HepG2 (cell line): ENCODE results near the gene TXLNA. TPM values are rescaled to one million over a fixed set of nuclear protein-coding genes. Genes with fewer than 3 reads are reported as not detected.

ENCODE experiments used
- DMAP1 ChIP-seq: IDR thresholded peaks from 2 replicates; pipeline ENCODE4 v1.6.1; 2016
- FOXK2 ChIP-seq: fragments of 450-650 bp; IDR thresholded peaks from 2 replicates; pipeline ENCODE4 v1.6.1; 2016
- KDM5B ChIP-seq: sonication (generic); formaldehyde crosslinking; IDR thresholded peaks from 2 replicates; pipeline ENCODE4 v1.4.0; 2020; ENCODE audit warnings: missing genetic modification reagents, mild to moderate bottlenecking, borderline replicate concordance
- KMT2B ChIP-seq: IDR thresholded peaks from 2 replicates; pipeline ENCODE4 v1.6.1; 2016; ENCODE audit warnings: missing genetic modification reagents, missing compliant biosample characterization
- NFYC ChIP-seq: IDR thresholded peaks from 2 replicates; pipeline ENCODE4 v1.6.1; 2016; ENCODE audit warnings: missing genetic modification reagents, missing compliant biosample characterization
- NKX3-1 ChIP-seq: sonication (generic); formaldehyde crosslinking; IDR thresholded peaks from 2 replicates; pipeline ENCODE4 v1.5.0; 2020; ENCODE audit warnings: missing genetic modification reagents
- NR2F2 ChIP-seq: IDR thresholded peaks from 2 replicates; pipeline ENCODE4 v1.6.1; 2012; ENCODE audit warnings: low read depth, inconsistent platforms, borderline replicate concordance
- PHF20 ChIP-seq: sonication (generic); formaldehyde crosslinking; IDR thresholded peaks from 2 replicates; pipeline ENCODE4 v1.5.0; 2020; ENCODE audit warnings: mild to moderate bottlenecking, missing genetic modification reagents
- SALL1 ChIP-seq: sonication (generic); formaldehyde crosslinking; IDR thresholded peaks from 2 replicates; pipeline ENCODE4 v1.8.0; 2022; ENCODE audit warnings: mild to moderate bottlenecking, missing genetic modification reagents
- SALL2 ChIP-seq: sonication (generic); formaldehyde crosslinking; IDR thresholded peaks from 2 replicates; pipeline ENCODE4 v1.8.1; 2023; ENCODE audit warnings: mild to moderate bottlenecking, missing genetic modification reagents, inconsistent platforms
- YEATS2 ChIP-seq: sonication (generic); formaldehyde crosslinking; IDR thresholded peaks from 2 replicates; pipeline ENCODE4 v1.4.0; 2020; ENCODE audit warnings: missing genetic modification reagents, borderline replicate concordance
- YEATS4 ChIP-seq: sonication (generic); formaldehyde crosslinking; IDR thresholded peaks from 2 replicates; pipeline ENCODE4 v1.4.0; 2020; ENCODE audit warnings: missing genetic modification reagents, borderline replicate concordance
- ZNF678 ChIP-seq: sonication (generic); formaldehyde crosslinking; IDR thresholded peaks from 2 replicates; pipeline ENCODE4 v1.4.0; 2020; ENCODE audit warnings: mild to moderate bottlenecking, missing genetic modification reagents
- polyA plus RNA-seq, 8 experiments: library from polyadenylated mRNA; depleted of rRNA in 3 of 8; stranded (reverse) in 7 of 8; unstranded in 1 of 8; fragments of >200 nt; fragmentation: Illumina TruSeq in 4 of 8; extraction: Trizol in 4 of 8; gene quantifications; 2 replicates each; pipeline versions ENCODE4 v1.2.1 to v1.2.3, GENCODE V29; 2011 to 2016; ENCODE audit warnings: low read depth in 4 of 8, missing spikeins in 1 of 8, mixed read lengths in 1 of 8; ENCODE audit not compliant: insufficient read depth in 1 of 8
- total RNA-seq, 5 experiments: library from RNA; depleted of rRNA; stranded (reverse); fragments of >200 nt; fragmentation: Illumina TruSeq; extraction: Trizol; gene quantifications; 2 replicates each; pipeline ENCODE4 v1.2.3, GENCODE V29; 2016; ENCODE audit warnings: low read depth in 1 of 5
- TF ChIP-seq, protein P1 (sequence below): sonication (generic); formaldehyde crosslinking; IDR thresholded peaks from 2 replicates; pipeline ENCODE4 v1.4.0; 2020; ENCODE audit warnings: mild to moderate bottlenecking, missing genetic modification reagents, borderline replicate concordance
- TF ChIP-seq, protein P2 (sequence below): sonication (generic); formaldehyde crosslinking; IDR thresholded peaks from 2 replicates; pipeline ENCODE4 v1.9.0; 2021; ENCODE audit warnings: missing genetic modification reagents, mild to moderate bottlenecking, borderline replicate concordance
- TF ChIP-seq, protein P3 (sequence below): sonication (generic); formaldehyde crosslinking; IDR thresholded peaks from 2 replicates; pipeline ENCODE4 v1.4.0; 2020; ENCODE audit warnings: missing genetic modification reagents, low read depth, mild to moderate bottlenecking, borderline replicate concordance
- TF ChIP-seq, protein P4 (sequence below): sonication (generic); formaldehyde crosslinking; IDR thresholded peaks from 2 replicates; pipeline ENCODE4 v1.8.1; 2023; ENCODE audit warnings: missing genetic modification reagents, mild to moderate bottlenecking, borderline replicate concordance
- TF ChIP-seq, protein P5 (sequence below): sonication (generic); formaldehyde crosslinking; IDR thresholded peaks from 2 replicates; pipeline ENCODE4 v1.8.0; 2022; ENCODE audit warnings: missing genetic modification reagents, mild to moderate bottlenecking, inconsistent platforms, borderline replicate concordance
- TF ChIP-seq, protein P6 (sequence below): sonication (generic); formaldehyde crosslinking; IDR thresholded peaks from 2 replicates; pipeline ENCODE4 v1.9.0; 2021; ENCODE audit warnings: missing genetic modification reagents, mild to moderate bottlenecking, borderline replicate concordance

Gene TXLNA
- total and polyA plus RNA-seq, 2 of the 13 experiments (the other 11 are each of a cell fraction or from before 2014, with no cell fraction given), result 29.6 to 67.8 TPM

DNA sequence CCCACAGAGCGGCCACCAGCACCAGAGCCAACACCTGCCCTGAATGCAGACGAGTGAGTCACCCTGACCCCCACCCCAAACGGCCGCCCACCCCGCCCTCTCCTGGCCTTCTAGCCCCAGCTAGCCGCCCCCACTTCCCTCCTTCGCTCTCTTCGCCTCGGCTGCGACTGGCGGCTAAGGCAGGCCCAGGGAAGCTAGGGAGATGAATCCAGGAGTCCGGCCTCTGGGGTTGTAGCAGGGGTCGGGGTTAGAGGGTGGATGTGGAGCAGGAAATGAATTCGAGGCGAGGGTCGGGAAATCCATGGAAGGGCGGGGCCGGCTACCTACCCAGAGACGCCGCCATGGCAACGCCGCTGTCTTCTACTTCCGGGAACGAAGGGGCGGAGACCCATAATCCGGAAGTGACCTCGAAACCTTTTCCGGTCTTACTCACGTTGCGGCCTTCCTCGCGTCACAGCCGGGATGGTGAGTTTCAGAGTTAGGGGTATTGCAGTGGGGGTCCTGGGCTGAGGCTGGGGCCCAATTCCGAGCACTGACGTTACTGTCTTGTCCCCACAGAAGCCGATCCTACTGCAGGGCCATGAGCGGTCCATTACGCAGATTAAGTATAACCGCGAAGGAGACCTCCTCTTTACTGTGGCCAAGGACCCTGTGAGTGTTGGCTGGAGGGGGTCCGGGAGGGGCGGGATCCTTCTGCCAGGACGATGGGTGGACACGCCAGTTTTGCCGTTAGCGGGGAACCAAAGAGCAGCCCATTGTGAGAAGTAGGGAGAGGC lies 42.7 kb downstream of the TXLNA start, which contains the start of the genes EIF3I and TMEM234 (continued):
- TF ChIP-seq, protein P1, sequence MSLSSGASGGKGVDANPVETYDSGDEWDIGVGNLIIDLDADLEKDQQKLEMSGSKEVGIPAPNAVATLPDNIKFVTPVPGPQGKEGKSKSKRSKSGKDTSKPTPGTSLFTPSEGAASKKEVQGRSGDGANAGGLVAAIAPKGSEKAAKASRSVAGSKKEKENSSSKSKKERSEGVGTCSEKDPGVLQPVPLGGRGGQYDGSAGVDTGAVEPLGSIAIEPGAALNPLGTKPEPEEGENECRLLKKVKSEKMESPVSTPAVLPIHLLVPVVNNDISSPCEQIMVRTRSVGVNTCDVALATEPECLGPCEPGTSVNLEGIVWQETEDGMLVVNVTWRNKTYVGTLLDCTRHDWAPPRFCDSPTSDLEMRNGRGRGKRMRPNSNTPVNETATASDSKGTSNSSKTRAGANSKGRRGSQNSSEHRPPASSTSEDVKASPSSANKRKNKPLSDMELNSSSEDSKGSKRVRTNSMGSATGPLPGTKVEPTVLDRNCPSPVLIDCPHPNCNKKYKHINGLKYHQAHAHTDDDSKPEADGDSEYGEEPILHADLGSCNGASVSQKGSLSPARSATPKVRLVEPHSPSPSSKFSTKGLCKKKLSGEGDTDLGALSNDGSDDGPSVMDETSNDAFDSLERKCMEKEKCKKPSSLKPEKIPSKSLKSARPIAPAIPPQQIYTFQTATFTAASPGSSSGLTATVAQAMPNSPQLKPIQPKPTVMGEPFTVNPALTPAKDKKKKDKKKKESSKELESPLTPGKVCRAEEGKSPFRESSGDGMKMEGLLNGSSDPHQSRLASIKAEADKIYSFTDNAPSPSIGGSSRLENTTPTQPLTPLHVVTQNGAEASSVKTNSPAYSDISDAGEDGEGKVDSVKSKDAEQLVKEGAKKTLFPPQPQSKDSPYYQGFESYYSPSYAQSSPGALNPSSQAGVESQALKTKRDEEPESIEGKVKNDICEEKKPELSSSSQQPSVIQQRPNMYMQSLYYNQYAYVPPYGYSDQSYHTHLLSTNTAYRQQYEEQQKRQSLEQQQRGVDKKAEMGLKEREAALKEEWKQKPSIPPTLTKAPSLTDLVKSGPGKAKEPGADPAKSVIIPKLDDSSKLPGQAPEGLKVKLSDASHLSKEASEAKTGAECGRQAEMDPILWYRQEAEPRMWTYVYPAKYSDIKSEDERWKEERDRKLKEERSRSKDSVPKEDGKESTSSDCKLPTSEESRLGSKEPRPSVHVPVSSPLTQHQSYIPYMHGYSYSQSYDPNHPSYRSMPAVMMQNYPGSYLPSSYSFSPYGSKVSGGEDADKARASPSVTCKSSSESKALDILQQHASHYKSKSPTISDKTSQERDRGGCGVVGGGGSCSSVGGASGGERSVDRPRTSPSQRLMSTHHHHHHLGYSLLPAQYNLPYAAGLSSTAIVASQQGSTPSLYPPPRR (CRISPR knock-in tag), result no peak
- TF ChIP-seq SALL2 (CRISPR knock-in tag), result peak; percentile 78
- peak; percentile 73; the same call in 1 of the 2 replicates for TF ChIP-seq KMT2B (CRISPR knock-in tag)
- TF ChIP-seq NFYC, result no peak
- no peak for TF ChIP-seq FOXK2
- peak; percentile 66; the same call in 1 of the 2 replicates for TF ChIP-seq DMAP1 (CRISPR knock-in tag)
- TF ChIP-seq KDM5B, result peak; percentile 75; the same call in 1 of the 2 replicates
- TF ChIP-seq YEATS4 (CRISPR knock-in tag), result peak; percentile 67; the same call in 1 of the 2 replicates
- TF ChIP-seq, protein P2, sequence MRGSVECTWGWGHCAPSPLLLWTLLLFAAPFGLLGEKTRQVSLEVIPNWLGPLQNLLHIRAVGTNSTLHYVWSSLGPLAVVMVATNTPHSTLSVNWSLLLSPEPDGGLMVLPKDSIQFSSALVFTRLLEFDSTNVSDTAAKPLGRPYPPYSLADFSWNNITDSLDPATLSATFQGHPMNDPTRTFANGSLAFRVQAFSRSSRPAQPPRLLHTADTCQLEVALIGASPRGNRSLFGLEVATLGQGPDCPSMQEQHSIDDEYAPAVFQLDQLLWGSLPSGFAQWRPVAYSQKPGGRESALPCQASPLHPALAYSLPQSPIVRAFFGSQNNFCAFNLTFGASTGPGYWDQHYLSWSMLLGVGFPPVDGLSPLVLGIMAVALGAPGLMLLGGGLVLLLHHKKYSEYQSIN (CRISPR knock-in tag), result no peak
- TF ChIP-seq ZNF678, result no peak
- TF ChIP-seq, protein P3, sequence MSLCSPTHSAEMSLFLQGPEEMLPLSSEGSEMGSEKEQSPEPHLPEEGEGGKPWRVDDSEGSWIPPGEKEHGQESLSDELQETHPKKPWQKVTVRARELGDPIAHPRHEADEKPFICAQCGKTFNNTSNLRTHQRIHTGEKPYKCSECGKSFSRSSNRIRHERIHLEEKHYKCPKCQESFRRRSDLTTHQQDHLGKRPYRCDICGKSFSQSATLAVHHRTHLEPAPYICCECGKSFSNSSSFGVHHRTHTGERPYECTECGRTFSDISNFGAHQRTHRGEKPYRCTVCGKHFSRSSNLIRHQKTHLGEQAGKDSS (CRISPR knock-in tag), result 0 out of 2 replicates have a peak, but pooled peaks have one; percentile 20
- TF ChIP-seq NR2F2, result peak; percentile 59; the same call in 1 of the 2 replicates
- peak; percentile 93 for TF ChIP-seq PHF20 (CRISPR knock-in tag)
- TF ChIP-seq NKX3-1, result no peak
- peak; percentile 64 for TF ChIP-seq SALL1 (CRISPR knock-in tag)
- TF ChIP-seq, protein P4, sequence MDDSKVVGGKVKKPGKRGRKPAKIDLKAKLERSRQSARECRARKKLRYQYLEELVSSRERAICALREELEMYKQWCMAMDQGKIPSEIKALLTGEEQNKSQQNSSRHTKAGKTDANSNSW, result no peak
- TF ChIP-seq, protein P5, sequence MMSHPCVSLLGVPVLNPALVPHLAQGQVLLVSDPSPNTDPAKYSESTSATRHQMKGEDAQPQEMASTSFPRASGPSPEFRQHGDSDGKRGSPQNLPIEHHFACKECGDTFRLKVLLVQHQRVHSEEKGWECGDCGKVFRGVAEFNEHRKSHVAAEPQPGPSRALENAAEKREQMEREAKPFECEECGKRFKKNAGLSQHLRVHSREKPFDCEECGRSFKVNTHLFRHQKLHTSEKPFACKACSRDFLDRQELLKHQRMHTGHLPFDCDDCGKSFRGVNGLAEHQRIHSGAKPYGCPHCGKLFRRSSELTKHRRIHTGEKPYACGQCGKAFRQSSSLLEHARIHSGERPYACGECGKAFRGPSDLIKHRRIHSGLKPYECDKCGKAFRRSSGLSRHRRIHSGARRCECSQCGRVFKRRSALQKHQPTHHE (CRISPR knock-in tag), result 0 out of 2 replicates have a peak, but pooled peaks have one; percentile 37
- TF ChIP-seq, protein P6, sequence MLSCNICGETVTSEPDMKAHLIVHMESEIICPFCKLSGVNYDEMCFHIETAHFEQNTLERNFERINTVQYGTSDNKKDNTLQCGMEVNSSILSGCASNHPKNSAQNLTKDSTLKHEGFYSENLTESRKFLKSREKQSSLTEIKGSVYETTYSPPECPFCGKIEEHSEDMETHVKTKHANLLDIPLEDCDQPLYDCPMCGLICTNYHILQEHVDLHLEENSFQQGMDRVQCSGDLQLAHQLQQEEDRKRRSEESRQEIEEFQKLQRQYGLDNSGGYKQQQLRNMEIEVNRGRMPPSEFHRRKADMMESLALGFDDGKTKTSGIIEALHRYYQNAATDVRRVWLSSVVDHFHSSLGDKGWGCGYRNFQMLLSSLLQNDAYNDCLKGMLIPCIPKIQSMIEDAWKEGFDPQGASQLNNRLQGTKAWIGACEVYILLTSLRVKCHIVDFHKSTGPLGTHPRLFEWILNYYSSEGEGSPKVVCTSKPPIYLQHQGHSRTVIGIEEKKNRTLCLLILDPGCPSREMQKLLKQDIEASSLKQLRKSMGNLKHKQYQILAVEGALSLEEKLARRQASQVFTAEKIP (CRISPR knock-in tag), result no peak
- peak; percentile 57; the same call in 1 of the 2 replicates for TF ChIP-seq YEATS2 (CRISPR knock-in tag)
